AG10803 (cell line): ENCODE measurements around the gene FBXL16.

Source experiments
- DNase-seq: peaks from one replicate; pipeline ENCODE4 v3.0.0; 2010; ENCODE audit warnings: low read depth
- H3K4me3 ChIP-seq: 2 replicates; pipeline ENCODE4 v1.5.1; 2011; ENCODE audit warnings: mild to moderate bottlenecking, low read length, control low read depth
- CTCF ChIP-seq: conservative IDR thresholded peaks from 2 replicates; pipeline ENCODE4 v1.5.1; 2011; ENCODE audit warnings: mild to moderate bottlenecking, low read length, control low read depth, inconsistent platforms

FBXL16 gene

GRCh38 chr16:678858-679813, 26.5 kb downstream of the FBXL16 start:
- H3K4me3 ChIP-seq, result peak overlapping the region; percentile 66
- TF ChIP-seq CTCF, result no peak
- peak; percentile 38 for DNase-seq

GRCh38 chr16:678209-678857, 27.3 kb downstream of the FBXL16 start:
- no peak for DNase-seq
- no peak overlapping the region for H3K4me3 ChIP-seq
- no peak for TF ChIP-seq CTCF

GRCh38 chr16:677316-678190, 28.0 kb downstream of the FBXL16 start:
- DNase-seq, result no peak
- TF ChIP-seq CTCF, result no peak
- no peak overlapping the region for H3K4me3 ChIP-seq

GRCh38 chr16:676913-677312, 28.7 kb downstream of the FBXL16 start:
- no peak for DNase-seq
- no peak overlapping the region for H3K4me3 ChIP-seq
- no peak for TF ChIP-seq CTCF

- no peak for TF ChIP-seq CTCF
- DNase-seq, result no peak
- H3K4me3 ChIP-seq, result no peak overlapping the region
These were observed 29.1 kb downstream of the FBXL16 start for GRCh38 chr16:676565-676902.

GRCh38 chr16:675884-676564, 29.6 kb downstream of the FBXL16 start:
- no peak for TF ChIP-seq CTCF
- no peak for DNase-seq
- H3K4me3 ChIP-seq, result peak overlapping the region; percentile 49
